IPS DF 4.7 (cell line): Measurements from ENCODE around the gene SMIM30.

Source experiments
- DNase-seq: peaks from one replicate; pipeline ENCODE4 v3.0.0-alpha.2; 2013; ENCODE audit warnings: low spot score; ENCODE audit errors: extremely low read depth

SMIM30 gene

DNA sequence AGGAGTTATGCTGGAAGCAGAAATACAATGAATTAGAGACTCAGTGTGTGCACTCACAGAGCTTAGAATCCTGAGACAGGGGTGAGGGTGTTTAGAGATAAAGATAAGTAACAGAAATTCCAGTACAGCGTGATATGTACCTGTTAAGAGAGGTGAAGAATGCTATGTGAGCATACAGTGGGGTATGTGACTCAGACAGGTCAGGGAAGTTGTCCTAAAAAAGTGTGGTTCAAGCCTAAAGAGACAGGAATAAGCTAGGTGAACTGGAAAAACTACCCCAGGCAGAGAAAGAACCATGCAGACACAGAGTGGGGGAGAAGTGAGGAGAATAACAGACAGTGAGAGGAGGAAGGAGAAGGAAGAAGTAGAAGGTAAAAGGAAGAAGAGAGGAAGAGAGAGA lies 8.6 kb downstream of the SMIM30 start:
- no peak for DNase-seq

DNA sequence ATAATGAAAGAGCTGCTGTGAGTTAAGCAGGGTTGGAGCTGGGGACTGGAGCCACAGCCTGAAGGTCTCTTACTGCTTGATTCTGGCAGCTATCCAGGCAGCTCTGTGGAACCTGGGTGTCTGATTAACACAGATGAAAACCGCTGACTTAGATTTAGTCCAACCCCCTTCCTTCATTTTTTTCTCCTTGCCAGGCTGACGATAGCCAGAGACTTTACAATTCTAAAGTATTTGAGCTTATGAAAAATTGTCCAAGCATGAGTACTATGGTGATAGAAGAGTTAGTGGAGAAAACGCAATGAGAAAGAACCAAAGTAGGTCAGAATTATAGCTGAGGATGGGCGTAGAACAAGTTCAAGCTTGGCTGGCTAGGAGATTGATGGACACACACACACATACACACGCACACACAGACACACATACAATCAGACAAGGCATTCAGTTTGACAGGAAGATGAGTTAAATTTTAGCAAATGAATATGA lies 18.2 kb downstream of the SMIM30 start:
- DNase-seq: no peak

GRCh38 chr7:113099284-113099919 lies 19.0 kb downstream of the SMIM30 start:
- DNase-seq: no peak

GRCh38 chr7:113094517-113095249 lies 23.7 kb downstream of the SMIM30 start:
- no peak for DNase-seq

DNA sequence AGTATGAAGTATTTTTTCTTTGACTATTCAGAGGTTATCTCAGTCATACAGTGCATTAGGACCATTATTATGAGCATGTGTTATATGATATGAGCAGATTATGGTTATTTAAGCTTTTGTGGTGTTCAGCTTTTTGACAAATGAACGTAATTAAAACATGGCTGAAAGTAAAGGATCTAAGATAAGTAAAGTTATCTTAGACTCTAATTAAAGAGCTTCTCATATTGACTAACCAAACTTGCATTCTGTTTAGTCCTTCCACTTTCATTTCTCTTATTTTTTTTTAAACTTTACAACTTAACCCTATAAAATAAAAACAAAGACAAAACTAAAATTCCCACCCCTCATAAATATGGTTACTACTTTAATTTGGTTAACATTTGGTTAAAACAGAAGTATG lies 24.8 kb downstream of the SMIM30 start:
- DNase-seq: no peak

- DNase-seq: no peak
Observed at GRCh38 chr7:113092762-113093161, 25.6 kb downstream of the SMIM30 start.

GRCh38 chr7:113087071-113087998 lies 31.0 kb downstream of the SMIM30 start:
- DNase-seq: no peak

GRCh38 chr7:113086431-113086888 lies 31.9 kb downstream of the SMIM30 start, which contains the start of gene GPR85:
Gene GPR85 (minus strand): TSS chr7:113086827. CDS start chr7:113084721, 2,106 bp downstream.
- no peak for DNase-seq

- DNase-seq: no peak
Observed at GRCh38 chr7:113085781-113086390, 32.5 kb downstream of the SMIM30 start.

- DNase-seq: no peak
Observed at GRCh38 chr7:113084496-113085172, 33.7 kb downstream of the SMIM30 start.

DNA sequence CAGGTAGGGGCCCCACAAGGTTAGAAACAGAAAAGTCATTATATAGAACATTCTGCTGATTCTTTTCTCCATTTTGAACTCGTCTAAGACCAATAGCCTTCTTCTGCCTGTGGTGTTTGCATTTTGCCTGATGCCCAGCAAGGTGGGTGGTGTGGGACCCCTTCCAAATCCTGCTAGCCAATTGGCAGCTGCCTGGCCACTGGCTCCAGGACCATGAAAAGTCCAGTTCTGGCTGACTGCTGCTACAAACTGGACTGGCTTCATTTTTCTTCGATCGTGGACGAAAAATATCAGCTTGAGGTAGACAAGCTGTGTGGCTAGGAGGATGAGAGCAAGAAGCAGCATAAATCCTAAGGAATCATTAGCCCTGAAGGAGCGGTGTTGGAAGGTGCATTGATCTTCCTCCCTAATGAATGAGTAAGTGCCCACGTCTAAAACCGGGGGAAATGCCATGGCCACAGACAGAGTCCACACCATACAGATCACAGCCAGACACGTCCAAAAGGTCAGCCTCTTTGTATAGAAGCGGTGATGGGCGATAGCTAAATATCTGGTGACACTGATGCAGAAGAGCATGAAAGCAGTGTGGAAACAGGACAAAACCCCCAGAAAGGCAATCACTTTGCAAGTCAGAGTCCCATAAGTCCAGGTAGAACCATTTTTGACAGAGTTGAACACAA lies 34.4 kb downstream of the SMIM30 start:
- DNase-seq: no peak

- no peak for DNase-seq
Observed at GRCh38 chr7:113083132-113083815, 35.1 kb downstream of the SMIM30 start.

- DNase-seq: no peak
Observed at GRCh38 chr7:113078331-113078730, 40.0 kb downstream of the SMIM30 start.

- no peak for DNase-seq
Observed at GRCh38 chr7:113076703-113077102, 41.7 kb downstream of the SMIM30 start.

DNA sequence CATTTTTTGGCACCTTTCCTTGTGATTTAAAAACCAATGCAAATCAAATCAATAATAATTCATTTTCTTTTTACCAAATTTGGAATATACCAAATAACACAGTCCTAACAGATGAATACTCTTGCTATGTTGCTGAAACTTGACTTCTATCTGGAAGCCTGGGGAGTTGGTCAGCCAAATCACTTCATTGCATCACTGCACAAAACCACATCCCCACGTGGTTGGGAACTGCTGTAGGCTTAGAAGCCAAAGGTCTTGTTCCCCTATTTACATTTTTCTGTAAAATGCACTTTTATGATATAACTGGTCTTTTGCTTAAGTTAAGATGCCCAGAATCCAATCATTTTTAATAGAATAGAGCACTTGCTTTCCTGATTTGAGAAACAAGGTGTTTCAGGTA lies 46.9 kb downstream of the SMIM30 start:
- DNase-seq: no peak
